Ishikawa (cell line): ENCODE data around the gene TMEM138.

ENCODE experiments used
- CEBPB ChIP-seq: IDR thresholded peaks from 2 replicates; pipeline ENCODE4 v1.6.1; 2012
- CREB1 ChIP-seq: IDR thresholded peaks from 2 replicates; pipeline ENCODE4 v1.6.1; 2012; ENCODE audit warnings: low read depth
- EGR1 ChIP-seq: IDR thresholded peaks from 2 replicates; pipeline ENCODE4 v1.6.1; 2012
- EP300 ChIP-seq: IDR thresholded peaks from 2 replicates; pipeline ENCODE4 v1.6.1; 2012; ENCODE audit warnings: borderline replicate concordance
- FOXM1 ChIP-seq: IDR thresholded peaks from 2 replicates; pipeline ENCODE4 v1.6.1; 2012; ENCODE audit warnings: low read depth, borderline replicate concordance
- MAX ChIP-seq: IDR thresholded peaks from 2 replicates; pipeline ENCODE4 v1.6.1; 2012
- NFIC ChIP-seq: IDR thresholded peaks from 2 replicates; pipeline ENCODE4 v1.6.1; 2012
- RAD21 ChIP-seq: IDR thresholded peaks from 2 replicates; pipeline ENCODE4 v1.6.1; 2012; ENCODE audit warnings: low read depth
- TAF1 ChIP-seq: IDR thresholded peaks from 2 replicates; pipeline ENCODE4 v1.6.1; 2012; ENCODE audit warnings: low read depth, mild to moderate bottlenecking
- USF1 ChIP-seq: IDR thresholded peaks from 2 replicates; pipeline ENCODE4 v1.6.1; 2012
- ZBTB7A ChIP-seq: IDR thresholded peaks from 2 replicates; pipeline ENCODE4 v1.6.1; 2012; ENCODE audit warnings: low read depth
- TF ChIP-seq, protein P1 (sequence below): IDR thresholded peaks from 2 replicates; pipeline ENCODE4 v1.6.1; 2012; ENCODE audit warnings: low read depth, mild to moderate bottlenecking

GRCh38 chr11:61404641-61405040 lies 42.5 kb downstream of the TMEM138 start:
- TF ChIP-seq EP300 (no peak), ZBTB7A (no peak), EGR1 (no peak), FOXM1 (no peak), CEBPB (no peak), MAX (no peak), TAF1 (no peak), RAD21 (no peak), CREB1 (no peak), USF1 (no peak), NFIC (no peak)
- TF ChIP-seq, protein P1, sequence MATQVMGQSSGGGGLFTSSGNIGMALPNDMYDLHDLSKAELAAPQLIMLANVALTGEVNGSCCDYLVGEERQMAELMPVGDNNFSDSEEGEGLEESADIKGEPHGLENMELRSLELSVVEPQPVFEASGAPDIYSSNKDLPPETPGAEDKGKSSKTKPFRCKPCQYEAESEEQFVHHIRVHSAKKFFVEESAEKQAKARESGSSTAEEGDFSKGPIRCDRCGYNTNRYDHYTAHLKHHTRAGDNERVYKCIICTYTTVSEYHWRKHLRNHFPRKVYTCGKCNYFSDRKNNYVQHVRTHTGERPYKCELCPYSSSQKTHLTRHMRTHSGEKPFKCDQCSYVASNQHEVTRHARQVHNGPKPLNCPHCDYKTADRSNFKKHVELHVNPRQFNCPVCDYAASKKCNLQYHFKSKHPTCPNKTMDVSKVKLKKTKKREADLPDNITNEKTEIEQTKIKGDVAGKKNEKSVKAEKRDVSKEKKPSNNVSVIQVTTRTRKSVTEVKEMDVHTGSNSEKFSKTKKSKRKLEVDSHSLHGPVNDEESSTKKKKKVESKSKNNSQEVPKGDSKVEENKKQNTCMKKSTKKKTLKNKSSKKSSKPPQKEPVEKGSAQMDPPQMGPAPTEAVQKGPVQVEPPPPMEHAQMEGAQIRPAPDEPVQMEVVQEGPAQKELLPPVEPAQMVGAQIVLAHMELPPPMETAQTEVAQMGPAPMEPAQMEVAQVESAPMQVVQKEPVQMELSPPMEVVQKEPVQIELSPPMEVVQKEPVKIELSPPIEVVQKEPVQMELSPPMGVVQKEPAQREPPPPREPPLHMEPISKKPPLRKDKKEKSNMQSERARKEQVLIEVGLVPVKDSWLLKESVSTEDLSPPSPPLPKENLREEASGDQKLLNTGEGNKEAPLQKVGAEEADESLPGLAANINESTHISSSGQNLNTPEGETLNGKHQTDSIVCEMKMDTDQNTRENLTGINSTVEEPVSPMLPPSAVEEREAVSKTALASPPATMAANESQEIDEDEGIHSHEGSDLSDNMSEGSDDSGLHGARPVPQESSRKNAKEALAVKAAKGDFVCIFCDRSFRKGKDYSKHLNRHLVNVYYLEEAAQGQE = no peak
